Activated effector memory CD4-positive, alpha-beta T cell treated with anti-CD3 and anti-CD28 coated beads, Interleukin-2, amount 50 U/mL, for 16 hours (primary cell): ENCODE measurements around the gene SLC25A53.

Experiments
- DNase-seq: peaks from one replicate; pipeline ENCODE4 v3.0.0-alpha.2; 2020

Gene SLC25A53, protein sequence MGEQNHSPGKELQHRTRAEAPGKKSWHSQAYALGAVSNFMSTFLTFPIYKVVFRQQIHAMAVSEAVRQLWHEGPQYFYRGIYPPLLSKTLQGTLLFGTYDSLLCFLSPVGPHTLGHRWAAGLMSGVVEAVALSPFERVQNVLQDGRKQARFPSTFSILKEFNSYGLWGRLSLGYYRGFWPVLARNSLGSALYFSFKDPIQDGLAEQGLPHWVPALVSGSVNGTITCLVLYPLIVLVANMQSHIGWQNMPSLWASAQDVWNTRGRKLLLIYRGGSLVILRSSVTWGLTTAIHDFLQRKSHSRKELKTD

DNA sequence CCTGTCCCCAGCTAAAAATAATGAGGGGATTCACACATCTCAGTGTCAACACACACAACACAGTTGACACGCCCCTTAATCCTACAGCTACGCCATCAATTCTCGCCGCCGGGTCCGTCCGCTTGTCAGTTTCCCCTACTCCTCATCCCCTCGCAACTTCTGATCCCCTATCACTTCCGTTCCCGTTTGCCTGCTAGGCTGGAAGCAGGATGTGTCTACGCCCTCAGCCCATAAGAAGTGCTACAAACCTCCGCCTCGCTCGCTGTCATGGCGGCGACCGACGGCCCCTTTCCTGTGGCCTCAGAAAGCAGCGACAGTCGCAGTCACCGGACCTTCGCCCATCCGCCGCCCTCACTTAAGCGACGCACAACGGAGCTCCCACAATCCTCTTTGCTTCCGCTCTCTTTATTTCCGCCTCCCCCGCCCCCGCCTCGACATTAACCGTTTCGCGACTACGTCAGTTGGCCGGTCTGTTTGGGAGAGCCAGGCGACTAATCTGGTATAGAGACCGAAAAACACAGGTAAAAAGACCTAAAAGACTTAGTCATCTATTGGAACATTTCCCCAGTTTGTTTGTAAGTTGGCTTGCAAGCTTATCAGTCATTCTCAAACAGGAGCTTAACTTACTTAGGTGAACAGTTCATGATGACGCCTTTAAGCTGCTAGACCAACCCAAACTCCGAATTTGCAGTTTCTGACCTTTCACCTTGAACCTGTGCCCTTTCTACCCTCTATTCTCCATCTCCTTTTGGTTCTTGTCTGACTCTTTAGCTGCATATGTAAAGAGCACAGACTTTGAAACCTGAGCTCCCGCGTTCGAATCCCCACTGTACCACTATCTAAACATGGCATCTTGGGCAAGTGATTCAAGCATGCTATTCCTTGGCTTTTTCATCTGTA is at the start of gene SLC25A53:
Gene SLC25A53 (minus strand): TSS at position 380 of the 900 bp plus-strand sequence. CDS start 51,752 bp downstream, outside the sequence.
- peak; percentile 90 for DNase-seq

DNA sequence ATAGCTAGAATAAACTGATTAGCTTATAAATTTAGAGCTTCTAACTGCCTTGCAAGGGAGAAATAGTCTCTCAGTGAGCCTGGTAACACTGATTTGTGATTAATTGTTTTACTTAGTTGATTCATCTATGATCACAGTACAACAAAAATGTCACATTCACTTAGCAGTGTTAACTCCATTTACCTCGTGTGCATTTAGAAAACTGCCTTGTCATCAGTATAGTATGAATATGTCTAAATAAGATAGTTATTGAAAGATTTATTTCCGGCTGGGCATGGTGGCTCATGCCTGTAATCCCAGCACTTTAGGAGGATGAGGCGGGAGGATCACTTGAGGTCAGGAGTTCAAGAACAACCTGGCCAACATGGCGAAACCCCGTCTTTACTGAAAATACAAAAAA is 48.7 kb upstream of the SLC25A53 start:
- no peak for DNase-seq

DNA sequence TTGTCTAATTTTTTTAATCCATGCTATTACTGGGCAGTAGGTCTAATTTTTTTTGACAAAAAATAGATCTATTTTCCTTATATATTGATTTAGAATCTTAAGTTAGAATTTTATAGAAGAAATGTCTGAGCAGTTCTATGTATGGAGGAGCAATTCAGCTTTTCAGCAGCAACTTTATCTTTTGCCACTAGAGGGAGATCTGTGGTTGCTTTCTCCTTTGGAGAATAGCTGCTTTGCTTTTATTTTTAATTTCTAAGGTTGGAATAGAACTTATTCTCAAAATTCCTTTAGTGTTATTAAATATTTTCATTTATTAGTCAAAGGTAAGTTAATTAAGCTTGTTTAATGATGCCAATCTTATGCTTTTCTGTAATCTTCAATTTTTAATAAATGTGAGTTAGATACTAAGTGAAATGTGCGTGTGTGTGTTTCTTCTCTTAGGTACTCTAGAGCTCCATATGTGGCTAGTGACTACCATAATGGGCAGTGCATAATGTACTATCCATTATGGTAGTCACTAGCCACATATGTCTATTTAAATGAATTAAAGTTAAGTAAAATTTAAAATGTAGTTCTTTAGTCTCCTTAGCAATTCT is 38.8 kb upstream of the SLC25A53 start:
- DNase-seq, result no peak

DNA sequence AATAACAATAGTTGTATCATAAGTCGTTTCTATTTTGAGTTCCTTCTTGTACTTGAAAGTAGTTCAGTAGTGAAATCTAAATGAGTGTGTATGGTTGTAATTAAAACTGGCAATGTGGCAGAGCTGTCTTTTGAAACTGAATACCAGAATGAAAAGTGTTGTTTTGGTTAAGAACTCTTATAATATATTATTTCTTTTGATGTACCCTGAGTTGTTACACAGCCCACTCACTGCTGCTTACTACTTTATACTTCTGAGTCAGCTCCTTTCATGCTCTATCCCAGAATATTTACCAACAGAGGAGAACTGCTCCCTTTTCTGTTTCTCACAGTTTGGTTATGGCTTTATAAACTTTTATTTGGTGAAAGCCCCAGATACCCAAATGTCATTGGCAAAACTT is 38.2 kb upstream of the SLC25A53 start:
- no peak for DNase-seq

DNA sequence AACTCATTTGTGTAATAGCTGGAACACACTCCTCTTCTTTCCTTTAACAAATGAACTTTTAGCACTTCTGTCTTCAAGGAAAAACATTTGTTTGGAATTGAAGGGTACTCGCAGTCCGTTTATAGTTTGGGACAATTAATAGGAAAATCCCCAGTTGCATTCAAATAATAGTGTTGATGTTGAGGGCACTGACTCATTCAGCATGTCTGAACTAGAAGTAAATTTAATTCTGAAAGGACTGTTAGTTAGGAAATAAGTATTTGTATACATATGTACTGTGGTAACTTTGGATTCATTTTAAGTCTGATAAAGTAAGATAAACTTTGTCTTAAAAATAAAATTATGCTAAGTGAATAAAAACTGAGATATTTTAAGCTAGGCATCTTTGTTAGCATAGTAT is 36.7 kb upstream of the SLC25A53 start:
- DNase-seq, result no peak

DNA sequence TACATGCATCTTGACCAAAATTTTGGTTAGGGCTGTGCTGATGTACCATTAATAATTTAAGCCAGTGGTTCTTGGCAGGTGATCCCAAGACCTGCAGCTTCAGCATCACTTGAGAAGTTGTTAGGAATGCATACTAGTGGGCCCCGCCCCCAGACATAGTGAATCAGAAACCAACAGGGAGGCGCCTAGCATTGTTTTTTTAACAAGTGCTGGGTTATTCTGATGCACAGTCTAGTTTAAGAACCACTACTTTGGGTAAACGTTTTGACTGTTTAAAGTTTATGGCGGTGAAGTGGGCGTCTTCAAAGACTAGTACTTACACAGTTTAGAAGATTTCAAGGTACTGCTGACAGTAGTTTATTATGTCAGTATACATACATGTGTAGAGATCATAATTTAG is 33.0 kb upstream of the SLC25A53 start:
- DNase-seq, result no peak

DNA sequence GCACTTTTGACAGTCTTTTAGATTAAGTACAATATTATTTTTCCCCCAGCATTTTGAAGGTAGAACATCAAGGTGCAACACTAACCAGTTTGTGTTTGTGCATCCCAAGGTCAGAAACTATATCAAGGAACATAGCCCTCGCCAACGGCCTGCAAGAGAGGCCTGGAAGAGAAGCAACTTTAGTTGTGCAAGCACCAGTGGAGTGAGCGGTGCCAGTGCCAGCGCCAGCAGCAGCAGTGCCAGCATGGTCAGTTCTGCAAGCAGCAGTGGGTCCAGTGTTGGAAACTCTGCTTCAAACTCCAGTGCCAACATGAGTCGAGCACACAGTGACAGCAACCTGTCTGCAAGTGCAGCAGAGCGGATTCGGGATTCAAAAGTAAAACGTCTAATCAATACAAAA is 31.1 kb upstream of the SLC25A53 start:
- no peak for DNase-seq

DNA sequence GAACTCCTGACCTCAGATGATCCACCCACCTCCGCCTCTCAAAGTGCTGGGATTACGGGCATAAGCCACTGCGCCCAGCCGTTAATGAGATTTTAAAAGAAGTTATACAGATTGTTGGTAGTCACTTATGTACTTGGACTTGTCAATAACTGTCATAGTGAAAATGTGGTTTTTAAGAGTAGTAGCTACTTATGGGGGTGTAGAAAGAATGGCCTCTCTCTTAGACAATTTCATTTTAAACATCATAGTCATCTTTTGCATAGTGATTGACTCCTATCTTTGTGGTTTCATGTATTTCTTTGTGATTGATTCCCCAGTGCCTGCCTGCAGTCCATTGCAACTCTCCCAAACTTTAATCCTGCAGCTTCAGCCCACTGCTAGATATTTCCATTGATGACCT is 26.9 kb upstream of the SLC25A53 start:
- DNase-seq, result no peak

DNA sequence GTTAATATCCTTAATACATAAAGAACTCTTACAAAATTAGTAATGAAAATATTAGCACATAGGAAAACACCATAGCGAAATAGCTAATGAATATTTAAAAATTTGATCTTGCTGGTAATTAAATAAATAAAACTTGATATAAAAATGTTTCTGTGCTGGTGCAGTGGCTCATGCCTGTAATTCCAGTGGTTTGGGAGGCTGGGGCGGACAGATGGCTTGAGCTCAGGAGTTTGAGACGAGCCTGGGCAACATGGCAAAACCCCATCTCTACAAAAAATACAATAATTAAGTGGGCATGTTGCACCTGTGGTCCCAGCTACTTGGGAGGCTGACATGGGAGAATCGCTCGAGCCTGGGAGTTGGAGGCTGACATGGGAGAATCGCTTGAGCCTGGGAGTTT is 17.0 kb upstream of the SLC25A53 start:
- no peak for DNase-seq

DNA sequence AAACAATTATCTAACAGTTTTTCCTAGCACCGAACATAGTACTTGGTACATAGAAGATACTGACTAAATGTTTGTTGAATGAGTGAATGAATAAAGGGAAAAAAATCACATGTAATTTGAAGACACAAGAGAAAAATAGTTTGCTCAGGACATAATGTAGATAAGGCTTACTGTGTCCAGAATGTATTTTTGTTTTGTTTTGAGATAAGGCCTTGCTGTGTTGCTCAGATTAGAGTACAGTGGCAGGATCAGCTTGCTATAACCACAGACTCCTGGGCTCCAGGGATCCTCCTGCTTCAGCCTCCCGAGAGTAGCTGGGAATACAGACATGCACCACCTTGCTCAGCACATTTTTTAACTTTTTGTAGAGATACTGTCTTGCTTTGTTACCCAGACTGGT is 16.0 kb upstream of the SLC25A53 start:
- no peak for DNase-seq

DNA sequence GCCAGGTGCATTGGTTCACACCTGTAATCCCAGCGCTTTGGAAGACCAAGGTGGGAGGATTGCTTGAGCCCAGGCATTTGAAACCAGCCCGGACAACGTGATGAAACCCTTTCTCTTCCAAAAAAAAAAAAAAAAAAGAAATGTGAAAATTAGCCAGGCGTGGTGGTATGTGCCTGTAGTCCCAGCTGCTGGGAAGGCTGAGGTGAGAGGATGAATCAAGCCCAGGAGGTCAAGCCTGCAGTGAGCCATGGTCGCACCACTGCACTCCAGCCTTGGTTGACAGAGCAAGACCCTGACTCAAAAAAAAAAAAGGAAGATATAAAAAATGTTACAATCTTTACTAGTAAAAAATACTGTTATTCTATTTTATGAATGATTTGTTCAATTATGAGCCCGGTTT is 15.3 kb upstream of the SLC25A53 start:
- DNase-seq, result no peak

DNA sequence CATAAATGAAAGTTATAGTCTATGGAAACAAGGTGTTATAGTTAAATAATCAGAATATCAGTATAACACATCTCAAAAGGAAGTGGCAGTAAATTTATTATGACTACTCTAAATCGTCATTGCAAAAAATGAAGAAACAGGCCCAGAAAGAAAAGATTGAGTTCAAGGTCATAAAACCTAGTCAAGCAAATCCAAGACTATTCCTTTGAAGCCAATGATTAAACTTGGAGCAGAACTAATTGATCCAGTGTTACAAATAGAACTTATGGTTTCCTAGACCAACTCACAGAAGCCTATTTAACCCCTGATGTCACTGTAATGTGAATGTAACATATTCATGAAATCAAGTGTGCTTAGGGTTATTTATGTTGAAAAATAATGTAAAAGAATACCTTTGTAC is 11.3 kb upstream of the SLC25A53 start:
- no peak for DNase-seq

DNA sequence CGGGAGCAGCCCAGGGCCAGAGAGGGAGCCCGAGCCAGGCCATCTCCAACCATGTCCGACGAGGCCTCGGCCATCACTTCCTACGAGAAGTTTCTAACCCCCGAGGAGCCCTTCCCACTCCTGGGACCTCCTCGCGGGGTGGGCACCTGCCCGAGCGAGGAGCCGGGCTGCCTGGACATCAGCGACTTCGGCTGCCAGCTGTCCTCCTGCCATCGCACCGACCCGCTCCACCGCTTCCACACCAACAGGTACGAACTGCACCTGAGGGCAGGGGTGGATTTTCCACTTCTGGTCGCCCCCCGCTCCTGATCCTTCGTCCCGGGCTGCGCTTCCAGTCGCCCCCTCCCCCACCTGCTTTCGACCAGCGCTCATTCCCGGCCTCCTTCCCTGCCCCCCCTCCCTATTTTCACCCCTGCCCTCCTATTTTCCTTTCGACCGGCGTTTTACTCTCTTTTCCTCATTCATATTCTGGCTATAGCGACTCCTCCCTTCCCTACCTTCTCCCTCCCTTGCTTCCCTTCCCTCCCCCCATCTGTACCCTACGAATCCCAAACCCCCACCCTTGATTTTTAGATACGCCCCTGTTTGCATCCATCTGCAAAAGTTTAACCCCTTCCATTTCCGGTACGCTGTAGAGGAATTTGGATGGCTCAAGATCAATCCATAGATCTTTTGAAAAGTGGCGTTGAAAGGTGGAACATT is 10.1 kb upstream of the SLC25A53 start:
- no peak for DNase-seq

DNA sequence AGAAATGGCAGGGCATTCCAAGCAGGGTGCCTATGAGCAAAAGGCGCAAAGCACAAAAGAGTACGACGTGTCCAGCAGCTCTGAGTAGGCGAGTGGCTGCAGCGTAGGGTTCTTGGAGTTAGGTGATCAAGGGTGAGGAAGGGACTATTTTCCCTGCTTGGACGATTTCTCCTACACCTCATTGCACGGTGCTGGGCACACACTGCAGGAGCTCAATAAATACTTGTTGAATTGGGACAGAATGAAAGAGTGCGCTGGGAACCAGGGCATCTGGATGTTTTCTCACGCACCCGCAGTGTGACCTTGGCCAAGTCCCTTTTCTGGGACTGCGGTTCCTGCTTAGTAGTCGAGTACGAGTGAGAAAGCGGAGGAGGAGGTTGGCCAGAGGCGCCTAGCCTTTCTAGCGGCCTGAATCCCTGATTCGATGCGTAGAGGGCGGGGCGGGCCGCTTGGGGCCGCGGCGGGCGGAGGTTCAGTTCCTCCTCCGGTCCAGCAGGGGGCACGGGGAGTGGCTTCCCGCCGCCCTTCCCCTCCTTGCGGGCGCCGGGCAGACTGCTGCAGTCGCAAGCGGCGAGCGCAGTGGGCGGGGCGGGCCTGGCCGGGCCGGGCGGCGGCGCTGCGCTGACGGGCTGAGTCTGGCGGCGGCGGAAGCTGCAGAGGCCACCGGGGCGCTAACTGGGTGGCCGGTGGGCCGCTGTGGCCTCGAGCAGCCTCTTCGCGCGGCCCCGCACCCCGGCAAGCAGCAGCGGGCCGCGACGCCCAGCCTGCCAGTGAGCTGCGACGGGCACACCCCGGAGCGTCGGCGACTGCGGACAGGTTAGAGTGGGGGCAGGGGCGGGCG is 9.3 kb upstream of the SLC25A53 start, which contains the start of gene FAM199X:
Gene FAM199X (plus strand): TSS at position 560 of the 841 bp plus-strand sequence. CDS start 333 bp downstream, outside the sequence.
- DNase-seq, result peak; percentile 94

DNA sequence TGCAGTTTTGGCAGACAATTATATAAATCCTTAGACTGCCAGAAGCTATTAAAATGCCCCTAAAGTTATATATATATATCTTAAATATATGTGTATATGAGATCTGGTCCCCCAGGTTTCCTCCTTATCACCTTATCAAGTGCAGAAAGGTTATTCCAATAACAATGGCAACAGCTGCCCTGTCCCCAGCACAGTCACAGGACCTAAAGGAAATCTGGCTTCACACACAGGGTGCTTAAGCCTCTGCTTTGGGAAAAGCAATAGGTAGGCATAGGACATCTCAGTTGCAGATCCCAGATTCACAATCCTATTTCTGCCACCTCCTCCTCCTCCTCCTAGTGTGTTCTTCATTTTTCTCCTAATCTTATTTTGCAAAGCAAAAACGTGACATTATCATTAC is 5.8 kb downstream of the SLC25A53 start:
- no peak for DNase-seq

DNA sequence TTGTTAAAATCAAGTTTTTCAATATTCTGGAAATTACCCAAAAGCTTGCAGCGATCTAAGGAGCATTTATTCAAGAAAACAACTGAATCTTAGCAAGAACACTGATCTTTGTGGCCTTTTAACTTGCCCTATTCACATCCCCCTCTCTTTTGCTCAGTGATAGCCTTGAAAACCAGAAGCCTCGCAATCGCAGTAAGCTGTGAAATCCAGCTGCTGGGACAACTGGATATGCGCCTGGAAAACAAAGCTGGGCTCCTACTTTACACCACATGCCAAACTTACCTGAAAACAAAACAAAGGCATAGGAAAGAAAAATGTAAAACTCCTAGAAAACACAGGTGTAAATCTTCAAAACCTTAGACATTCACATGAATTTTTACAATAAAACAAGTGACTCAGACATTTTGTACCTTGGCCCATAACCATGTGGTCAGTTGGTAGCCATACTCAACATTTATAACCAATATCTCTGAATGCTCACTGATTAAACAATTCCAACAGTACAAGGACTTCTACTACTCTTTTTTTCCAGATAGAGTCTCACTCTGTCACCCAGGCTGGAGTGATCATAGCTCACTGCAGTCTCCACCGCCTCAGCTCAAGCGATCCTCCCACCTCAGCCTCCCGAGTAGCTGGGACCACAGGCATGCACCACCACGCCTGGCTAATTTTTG is 15.6 kb downstream of the SLC25A53 start:
- no peak for DNase-seq

DNA sequence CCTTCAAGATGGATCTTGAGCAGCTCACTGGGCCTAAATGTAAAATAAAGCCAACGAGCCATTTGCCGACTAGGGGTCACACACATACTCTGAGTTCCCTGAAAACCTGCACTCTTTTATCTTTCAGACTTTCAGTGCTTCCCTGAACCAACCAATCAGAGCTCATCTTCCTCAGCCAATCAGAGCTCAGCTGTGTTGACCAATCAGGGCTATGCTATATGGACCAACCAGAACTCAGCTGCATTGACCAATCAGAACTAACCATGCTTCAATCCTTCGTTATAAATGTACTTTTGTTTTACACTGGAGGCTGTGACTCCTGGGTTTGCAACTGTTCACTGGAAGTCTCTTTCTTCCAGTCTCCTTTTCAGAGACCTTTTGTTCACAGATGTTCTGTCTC is 19.3 kb downstream of the SLC25A53 start:
- DNase-seq, result no peak

DNA sequence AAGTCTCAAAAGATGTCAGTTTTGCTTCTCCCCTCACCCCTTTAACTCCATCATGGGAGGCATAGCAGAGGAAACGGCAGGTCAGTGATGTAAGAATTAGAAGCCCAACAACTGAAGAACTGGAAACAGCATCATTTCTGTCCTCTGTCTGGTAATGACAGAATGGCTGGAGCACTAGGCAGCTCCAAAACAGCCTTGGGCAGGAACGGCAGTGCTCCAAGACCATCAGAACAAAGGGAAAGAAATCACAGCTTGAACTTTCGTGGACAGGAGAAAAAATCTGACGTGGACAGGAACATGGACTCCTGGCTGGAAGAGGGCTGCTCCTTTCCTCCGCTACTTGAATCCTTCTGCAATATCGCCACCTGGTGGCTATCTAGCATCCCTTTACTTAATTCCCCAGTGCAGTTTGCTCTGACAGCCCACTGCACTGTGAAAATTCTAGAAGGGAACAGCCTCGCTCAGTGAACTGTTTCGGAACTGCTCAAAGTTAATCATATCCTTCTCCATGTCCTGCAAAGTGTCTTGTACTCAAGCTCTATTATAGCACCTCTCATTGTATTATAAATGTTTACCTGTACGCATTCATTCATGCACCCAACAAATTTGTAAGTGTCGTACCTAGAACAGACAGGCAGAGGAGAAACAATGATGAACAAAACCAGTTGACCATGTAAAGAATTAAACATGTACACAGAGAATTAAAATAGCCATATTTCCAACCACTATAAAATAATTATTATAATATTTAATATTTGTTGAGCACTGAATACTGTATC is 20.4 kb downstream of the SLC25A53 start:
- peak; percentile 74 for DNase-seq

DNA sequence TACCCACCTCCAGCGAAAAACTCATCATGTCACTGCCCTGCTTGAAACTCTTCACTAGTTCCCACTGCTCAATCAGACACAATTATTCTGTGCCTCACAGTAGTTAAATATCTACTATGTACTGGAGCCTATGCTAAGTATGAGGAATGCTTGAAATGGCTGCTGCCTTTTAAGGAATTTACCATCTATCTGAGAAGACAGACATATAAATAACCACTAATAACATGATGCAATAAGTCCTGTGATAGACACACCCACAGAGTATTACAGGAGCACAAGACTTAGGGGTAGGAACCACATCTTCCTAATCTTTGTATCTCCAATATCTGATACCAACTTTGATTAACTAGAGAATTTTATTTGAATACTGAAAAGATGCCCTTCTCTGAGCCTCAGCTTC is 21.1 kb downstream of the SLC25A53 start:
- DNase-seq, result no peak

DNA sequence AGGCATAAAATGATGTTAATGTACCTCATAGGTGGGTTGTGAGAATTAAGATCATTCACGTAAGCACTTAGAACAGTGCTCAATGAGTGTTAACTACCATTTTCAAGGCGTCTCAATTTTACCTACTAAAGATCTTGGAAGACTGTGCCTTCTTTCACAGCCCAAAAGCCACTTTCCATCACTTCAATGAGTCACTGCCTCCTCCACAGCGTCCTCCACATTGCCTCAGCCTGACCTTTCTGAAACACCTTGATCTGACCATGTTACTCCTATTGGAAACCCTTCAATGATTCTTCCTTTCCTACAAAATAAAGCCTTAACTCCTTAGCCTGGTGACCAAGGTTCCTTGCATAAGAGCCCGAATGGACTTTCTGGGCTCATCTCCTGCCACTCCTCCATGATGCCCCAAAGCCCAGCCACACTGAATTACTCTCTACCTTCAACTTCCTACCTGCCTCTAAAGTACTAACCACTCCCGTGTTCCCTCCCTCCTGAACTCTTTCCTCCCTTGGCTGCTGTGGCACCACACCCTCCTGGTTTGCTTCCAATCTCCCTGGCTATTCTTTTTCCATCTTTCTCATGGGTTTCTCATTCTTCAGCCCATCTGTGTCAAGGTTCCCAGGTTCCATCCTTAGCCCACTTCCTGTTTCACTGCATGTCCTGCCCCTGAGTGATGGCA is 22.1 kb downstream of the SLC25A53 start:
- no peak for DNase-seq
